ENCODE data around the gene CMIP.
A peak's percentile ranks its signal among the peaks of the same experiment; 100 is the strongest.

CMIP gene

DNA sequence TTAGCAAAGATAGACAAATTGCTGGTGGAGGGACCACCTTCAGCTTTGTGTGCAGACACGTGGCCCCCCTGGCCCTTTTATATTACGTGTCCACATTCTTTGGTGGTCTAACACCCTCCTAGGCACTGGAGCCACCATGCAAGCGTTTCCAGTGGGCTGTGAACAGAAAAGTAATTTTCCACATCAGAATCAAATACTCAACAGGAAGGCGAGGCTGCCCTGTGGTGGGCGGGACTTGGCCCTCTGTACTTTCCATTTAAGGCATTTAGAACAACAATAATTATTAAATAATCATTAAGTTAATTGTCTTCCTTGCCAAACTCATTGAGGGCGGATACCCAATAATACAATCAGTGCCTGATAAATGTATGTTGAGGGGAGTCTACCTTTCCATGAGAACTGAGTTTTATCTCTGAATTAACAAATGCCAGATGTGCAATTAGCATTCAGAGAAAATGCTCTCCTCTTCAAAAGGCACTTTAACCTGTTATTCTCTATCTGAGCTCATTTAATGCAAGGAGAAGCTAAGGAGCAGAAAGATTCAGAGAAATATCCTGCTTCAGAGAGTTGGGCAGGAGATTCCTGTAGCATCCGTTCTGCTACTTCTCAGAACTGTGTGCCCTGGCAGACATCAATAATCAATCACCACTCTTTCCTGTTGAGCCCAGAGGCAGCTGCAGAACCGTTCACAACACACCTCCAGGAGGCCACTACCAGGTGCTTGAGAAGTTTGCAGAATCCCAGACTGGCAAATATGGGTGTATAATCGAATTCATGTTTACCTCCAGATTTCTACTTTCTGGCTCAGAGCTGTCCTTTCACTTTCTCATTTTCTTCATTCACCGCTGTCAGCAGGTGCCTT lies 109.4 kb downstream of the CMIP start:
- DNase-seq: peak; percentile 39

DNA sequence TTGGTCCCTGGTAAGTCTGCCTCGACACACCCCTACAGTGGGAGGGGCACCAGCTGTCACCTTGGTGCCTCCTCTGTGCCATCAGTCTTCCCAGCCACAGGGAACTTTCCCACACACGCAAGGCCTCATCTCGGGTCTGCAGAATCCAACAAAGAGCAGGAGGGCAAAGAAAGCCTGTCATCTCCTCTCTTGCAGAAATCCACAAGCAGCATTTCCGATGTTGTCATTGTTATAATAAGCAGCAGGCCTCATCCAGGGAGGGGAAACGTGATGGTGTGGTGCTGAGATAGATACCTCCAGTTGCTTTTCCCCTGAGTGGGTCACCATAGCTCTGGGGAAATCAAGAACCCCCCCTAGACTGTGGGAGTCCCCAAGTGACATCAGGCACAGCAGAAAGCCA lies 110.4 kb downstream of the CMIP start:
- DNase-seq: no peak

DNA sequence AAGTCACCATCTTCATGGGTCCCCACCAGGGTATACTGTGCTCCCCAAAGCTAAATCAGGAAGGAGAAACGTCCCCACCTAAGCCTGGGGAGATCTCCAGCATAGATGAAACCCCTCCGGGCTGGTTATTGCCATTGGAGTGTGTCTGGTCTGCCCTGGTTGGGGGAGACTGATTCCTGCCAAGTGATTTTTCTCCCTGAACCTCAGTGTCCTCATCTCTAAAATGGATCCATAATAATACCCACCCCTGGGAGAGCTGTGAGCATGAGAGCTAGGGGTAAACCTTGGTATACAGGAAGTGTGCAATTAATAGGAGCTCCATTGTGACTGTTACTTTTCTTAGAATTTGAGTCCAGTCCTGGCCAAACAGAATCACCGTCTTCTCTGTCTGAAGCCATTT lies 111.1 kb downstream of the CMIP start:
- no peak for DNase-seq

DNA sequence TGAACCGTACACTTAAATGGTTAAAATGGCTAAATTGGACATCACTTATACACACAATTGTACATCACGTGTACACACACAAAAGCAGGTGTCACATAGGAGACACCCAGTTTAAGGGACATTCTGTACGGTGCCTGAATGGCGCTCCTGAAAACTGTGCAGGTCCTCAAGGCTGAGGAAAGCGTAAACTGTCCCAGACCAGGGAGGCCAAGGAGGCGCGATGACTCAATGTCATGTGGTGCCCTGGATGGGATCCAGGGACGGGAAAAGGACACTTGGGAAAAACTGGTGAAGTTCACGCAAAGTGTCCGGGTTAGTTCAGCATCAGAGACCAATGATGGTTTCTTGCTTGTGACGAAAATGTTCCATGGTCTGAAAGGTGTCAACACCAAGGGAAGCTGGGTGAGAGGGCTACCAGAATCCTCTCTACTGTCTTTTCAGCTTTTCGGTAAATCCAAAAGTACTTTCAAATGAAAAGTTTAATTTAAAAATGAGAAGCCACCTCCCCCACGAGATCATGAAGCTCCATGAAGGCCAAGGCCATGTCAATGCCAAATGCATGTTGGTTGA lies 112.2 kb downstream of the CMIP start:
- no peak for DNase-seq

DNA sequence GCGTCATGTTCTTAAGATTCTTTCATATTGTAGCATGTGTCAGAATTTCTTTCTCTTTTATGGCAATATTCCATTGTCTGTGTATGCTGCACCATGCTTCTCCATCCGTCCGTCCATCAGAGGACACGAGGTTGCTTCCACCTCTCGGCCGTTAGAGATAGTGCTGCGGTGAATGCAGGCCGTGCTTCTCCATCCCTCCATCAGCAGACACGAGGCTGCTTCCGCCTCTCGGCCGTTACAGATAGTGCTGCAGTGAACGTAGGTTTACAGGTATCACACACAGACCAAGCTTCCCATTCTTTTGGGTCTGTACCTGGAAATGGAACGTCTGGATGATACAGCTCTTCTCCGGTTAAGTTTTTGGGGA lies 113.5 kb downstream of the CMIP start:
- DNase-seq: peak; percentile 74

DNA sequence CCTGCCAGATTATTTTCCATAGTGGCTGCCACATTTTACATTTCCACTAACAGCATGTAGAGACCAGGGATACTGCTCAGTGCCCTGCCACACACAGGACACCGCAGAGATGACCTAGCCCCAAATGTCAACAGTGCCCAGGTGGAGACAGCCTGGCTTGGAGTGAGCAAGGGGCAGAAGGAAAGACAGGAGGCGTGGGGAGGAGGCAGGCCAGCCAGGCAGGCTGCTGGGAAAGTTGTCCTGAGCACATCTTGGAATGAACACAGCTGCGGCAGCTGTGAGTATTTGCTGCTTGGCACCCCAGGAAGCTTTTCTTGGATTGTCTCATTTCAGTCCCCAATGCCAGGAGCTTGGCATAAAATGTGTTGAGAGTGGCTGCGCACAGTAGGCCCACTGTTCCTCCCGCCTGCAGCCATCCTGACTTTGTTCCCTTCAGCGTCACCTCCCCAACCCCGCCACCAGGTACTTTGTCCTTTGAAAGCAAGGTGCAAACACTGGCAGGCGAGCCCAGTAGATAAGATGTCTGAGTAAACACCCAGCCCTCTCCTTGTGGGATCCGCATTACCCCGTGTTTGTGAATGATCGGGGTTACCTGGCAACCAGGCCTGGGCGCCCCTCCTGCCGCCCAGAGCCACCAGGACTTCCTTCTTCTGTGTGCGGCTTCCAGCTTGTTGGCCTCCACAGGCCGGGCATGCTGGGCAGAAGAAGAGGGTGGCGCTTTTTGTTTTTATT lies 114.0 kb downstream of the CMIP start:
- DNase-seq: peak; percentile 96

DNA sequence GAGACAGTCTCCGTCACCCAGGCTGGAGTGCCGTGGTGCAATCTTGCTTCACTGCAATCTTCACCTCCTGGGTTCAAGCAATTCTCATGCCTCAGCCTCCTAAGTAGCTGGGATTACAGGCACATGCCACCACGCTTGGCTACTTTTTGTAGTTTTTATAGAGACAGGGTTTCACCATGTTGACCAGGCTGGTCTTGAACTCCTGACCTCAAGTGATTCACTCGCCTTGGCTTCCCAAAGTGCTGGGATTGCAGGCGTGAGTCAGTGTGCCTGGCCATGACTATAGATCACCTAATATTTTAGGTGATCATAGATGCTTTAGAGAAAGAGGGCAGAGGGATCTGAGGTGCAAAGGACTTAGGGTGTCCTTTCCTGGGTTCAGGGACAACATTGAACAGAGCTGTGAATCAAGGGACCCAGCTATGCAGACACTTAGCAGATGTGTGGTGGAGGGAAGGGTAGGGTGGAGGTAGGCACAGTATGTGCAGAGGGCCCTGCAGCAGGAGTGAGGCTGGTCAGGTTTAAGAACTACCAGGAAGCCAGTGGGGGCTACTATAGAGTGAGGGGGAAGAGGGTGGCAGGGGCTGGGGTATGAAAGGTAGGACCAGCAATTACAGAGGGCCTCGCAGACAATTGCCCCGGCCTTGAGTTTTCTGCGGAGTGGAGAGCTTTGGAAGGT lies 116.5 kb downstream of the CMIP start:
- no peak for DNase-seq

DNA sequence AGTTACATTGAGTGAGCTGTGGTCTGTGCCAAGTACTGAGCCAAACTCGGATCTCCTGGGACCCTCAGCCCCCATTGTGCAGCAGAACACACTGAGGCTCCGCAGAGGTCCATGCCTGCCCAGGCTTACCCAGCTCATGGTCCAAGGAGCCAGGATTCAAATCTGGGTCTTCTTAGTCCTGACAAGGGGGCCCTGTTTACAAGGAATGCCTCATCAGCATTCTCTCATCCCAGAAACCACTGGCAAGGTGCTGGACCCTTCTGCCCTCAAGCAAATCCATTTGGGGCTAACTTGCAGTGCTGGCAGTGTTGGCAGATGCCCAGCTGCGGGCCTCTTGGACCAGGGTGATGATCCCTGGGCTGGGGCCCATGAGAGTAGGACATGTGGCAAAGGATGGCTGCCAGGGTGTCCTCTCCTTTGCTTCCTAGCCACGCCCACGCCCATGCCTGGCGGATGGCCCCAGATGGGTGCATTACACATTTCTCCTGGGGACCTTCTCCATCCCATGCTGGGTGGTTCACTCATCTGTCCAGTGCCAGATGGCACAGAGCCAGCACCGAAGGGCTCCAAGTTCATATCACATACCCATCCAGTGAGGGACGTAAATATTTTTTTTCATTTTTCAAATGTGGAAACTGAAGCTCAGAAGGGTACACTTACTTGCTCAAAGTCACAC lies 117.7 kb downstream of the CMIP start:
- DNase-seq: no peak

DNA sequence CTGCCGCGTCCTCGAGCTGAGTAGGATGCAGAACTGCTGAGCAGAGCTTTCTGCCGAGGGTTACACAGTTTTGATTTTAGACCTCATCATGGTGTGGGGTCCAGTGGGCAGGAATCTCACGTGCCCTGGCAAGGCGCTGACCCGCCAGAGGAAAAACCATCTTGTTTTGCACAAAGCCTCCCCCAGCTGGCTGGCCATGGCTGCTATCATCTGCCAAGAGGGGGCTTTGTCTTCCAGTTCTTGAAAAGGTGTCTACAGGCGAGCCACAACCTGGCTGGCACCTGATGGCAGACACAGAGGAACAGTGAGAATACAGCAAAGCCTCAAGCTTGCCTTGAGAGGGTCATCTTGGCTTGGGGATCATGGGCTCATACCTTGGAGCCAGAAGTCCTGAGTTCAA lies 118.3 kb downstream of the CMIP start:
- no peak for DNase-seq

DNA sequence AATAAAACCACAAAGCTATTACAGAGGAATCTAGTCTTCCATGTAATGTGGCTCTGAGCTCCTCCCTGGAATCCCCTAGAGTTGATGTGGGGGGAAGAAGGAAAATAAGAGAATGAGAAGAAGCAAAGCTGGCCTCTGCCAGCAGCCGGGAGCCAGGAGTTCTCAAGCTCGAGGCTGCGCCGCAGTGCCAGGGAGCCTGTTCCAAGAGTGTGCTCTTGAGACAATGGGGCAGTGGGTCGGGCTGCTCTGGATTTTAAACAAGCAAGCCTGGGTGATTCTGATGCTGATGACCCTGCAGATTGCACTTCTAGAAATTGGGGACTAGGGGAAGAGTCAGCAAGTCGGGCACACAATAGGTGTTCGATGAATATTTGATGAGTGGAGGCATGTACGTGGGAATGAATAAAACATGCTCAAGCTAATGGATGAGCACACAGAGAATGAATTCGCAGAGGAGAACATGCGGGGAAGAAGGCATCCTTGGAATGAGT lies 119.9 kb downstream of the CMIP start:
- no peak for DNase-seq

DNA sequence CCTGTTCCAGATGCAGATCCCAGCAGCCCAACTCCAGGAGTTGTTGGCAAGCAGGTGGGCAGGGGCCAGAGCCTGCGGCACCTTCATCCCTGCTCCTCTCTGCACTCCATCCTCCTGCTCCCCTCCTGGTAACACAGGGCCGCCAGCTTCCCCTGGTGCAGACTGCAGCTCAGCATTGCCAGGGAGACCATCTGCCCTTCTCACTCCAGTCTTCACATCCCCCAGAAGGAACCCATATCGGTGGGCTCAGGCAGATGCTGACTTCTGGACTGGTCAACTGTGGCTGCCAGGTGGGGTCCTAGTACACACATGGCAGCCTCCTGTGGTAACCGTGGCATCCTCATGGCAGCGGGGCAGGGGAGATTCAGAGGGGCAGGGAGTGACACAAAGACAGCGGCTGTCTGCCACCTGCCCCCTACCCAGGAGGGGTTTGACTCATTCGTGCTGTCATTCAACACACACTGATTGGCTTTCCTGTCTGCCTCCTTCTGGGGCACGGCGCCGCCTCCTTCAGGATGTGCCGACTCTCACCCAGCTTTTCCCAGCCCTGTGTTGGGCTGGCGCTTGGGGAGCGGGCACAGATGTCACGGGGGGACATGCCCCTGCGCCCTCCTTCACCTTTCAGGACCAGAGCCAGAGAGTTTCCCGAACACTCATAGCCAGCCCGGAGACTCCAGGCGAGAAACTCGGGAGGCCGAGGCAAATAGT lies 120.9 kb downstream of the CMIP start:
- no peak for DNase-seq

DNA sequence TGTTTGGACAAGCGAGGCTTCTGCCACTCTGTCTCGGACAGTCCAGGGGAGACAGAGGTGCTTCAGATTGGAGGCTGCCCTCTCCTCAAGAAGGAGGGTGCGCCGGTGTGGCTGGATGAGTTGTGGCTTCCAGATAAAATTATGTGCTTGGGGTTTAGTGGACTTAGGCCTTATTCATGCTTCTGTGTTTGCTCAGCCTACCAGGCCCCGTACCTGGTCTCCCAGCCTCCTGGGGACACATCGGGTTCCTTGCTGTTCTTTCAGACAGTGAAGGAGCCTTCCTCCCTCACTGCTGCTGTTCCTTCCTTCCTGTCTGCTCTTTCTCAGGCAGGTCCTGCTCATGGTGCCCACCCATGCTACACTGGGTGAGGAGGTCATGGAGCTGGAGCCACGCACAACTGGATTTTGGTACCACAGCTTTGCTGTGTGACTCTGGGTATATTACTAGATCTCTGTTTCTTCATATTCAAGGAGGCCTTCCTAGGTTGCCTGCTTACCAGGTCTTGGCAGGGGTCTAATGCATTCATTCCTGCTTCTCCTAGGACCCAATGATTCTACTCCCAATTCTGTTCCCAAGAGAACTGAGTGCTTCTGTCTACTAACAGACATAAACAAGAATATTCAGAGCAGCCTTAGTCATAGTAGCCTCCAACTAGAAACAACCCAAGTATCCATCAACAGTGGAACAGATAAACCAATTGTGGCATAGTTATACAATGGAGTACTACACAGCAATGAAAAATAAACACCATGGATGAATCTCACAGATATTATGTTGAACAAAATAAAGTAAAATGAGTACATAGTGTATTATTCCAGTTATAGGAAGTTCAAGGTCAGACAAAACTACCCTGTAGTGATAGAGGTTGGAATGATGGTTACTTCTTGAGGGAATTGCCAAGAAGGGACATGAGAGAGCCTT lies 121.7 kb downstream of the CMIP start:
- DNase-seq: no peak

DNA sequence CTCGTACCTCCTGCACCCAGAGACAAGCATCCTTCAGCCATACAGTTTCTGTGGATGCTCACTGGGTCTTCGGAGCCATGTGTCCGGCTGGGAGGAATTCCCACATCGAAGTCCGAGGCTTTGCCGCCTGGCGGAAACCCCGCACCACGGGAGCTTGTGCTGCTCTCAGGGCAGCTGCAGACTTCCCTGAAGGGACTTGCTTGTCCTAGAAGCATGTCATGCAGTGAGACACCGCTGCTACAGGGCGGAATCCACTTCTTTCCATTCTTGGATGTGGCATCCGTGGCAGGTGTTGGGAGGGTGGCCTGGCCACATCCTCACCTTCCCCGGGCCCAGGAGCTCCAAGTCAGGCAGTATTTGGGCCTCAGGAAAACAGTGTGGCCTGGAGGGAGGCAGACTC lies 122.5 kb downstream of the CMIP start:
- no peak for DNase-seq

DNA sequence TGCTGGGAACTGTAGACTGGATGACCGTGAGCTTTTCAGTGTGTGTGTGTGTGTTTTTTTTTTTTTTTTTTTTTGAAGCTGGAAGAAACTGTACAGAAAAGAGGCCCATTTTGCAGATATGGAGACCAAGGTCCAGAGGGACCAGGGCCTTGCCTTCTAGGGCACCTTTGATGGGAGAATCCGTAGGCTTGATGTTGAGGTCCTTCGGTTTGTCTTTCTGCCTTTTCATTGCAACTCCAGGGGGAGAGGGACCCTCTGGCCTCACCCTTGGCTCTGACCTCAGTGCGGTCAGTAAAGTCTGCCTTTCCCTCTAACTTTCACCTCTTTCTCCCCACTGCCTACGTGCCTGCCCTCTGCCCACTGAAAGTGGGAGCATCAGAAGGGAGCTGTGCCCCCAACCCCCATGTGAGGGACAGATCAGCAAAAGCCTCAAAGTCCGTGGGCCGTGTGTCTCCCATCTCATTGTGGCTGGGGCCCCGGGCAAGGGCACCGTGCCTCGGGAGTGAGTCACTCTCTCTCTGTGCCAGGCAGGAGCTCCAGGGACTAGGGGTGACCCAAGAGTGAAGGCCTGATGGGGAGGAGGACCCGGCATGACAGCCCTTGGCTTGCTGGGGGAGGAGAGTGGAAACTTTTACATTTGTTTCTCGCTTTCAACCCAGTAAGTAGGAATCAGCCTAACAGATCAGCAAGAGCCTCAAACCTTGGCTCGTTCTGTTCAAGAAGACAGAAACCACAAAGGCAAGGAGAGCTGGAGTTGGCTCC lies 123.6 kb downstream of the CMIP start:
- DNase-seq: no peak

DNA sequence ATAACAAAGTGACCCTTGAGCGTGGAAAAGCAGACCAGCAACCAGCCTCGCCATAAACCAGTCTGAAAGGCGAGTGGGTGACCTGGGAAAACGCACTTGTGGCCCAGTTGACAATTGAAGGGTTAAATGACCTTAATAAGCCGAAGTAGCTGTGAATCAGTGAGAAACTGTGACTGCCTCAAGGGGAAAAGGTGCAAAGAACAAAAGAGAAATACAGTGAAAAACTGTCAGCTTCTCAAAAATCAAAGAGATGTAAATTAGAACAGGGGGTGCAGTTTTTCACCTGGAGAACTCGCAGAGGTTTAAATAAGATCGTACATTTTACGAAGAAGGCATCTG lies 124.1 kb downstream of the CMIP start:
- DNase-seq: no peak

DNA sequence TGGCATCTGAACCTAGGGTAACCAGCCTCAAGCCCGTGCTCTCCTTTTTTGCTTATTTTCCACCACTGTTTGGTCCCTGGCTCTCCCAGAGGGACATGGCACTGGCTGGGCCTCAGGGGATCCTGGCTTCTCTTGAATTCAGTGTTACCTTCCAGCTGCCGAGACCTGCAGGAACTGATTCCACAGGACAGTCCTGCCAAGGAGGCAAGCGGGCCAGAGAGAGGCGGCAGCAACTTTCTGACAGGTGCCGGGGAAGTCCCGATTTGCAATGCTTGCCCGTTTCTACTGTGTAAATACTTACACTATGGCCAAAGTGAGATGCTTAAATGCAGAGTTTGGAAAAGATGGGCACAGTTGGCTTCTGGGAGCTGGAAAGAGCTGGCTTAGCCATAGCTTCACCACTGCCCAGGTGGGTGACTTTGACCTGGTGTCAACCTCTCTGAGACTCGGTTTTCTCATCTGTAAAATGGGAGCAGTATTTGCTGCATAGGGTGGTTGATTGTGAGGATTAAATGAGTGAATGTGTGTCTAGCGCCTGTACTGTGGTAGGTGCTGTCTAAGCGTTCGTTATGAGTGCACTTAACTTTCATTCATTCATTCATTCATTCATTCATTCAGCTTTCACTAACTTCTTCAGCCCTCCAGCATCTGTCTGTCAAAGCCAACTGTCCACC lies 124.9 kb downstream of the CMIP start:
- DNase-seq: peak; percentile 13

DNA sequence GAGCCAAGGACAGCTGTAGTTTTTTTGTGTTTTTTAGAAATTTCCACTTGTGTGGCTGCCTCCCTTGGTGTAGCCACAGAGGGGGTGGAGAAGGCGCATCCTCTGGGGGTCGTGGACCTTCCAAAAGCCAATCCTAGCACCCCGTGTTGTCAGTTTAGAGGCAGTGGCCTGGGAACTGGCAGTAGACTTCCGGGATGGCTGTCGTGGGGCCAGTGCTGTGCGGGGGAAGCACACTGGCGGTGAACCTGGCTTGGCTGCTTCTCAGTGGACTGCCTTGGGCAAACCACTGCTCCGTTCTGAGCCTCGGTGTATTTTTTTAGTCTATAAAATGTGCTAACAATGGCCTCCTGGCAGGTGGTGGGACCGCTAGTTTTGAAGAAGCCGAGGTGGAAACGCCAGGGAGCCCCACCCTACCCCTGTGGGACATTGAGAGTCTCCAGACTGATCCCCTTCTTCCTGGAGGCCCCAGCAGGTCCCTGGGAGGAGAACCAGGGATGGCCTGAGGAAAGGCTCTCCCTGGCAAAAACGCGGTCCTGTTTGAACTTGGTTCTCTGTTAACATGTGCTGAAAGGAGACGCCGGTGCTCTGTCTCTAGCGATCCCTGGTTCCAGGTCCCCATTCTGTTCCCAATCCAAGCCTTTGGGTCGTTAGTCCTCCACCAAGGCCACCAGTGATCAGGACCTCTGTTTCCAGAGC lies 125.7 kb downstream of the CMIP start:
- DNase-seq: no peak

DNA sequence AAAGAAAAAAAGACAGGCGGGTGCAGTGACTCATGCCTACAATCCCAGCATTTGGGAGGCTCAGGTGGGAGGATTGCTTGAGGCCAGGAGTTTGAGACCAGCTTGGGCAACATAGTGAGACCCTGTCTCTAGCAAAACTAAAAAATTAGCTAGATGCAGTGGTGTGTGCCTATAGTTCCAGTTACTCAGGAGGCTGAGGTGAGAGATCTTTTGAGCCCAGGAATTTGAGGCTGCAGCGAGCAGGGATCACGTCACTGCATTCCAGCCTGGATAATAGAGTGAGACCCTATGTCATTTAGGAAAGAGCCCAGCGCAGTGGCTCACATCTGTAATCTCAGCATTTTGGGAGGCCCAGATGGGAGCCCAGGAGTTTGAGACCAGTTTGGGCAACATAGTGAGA lies 126.6 kb downstream of the CMIP start:
- DNase-seq: no peak
